Effector CD4-positive, alpha-beta T cell (primary cell): ENCODE measurements around the gene APC.
A peak's percentile ranks its signal among the peaks of the same experiment; 100 is the strongest.
"Not testable (repeated sequence)": the region's sequence is repeated elsewhere in the genome, so short reads cannot be mapped to it uniquely, and the experiment has no call there.

Experiments
- DNase-seq: peaks from one replicate; pipeline ENCODE4 v3.0.0-alpha.2; 2020
- total RNA-seq: gene quantifications from one replicate; lab custom pipeline; 2026; lab: John Stamatoyannopoulos, UW

APC gene
- 65.9 reads per million, percentile 74 among the genes with 10 or more reads in this experiment for total RNA-seq

DNA sequence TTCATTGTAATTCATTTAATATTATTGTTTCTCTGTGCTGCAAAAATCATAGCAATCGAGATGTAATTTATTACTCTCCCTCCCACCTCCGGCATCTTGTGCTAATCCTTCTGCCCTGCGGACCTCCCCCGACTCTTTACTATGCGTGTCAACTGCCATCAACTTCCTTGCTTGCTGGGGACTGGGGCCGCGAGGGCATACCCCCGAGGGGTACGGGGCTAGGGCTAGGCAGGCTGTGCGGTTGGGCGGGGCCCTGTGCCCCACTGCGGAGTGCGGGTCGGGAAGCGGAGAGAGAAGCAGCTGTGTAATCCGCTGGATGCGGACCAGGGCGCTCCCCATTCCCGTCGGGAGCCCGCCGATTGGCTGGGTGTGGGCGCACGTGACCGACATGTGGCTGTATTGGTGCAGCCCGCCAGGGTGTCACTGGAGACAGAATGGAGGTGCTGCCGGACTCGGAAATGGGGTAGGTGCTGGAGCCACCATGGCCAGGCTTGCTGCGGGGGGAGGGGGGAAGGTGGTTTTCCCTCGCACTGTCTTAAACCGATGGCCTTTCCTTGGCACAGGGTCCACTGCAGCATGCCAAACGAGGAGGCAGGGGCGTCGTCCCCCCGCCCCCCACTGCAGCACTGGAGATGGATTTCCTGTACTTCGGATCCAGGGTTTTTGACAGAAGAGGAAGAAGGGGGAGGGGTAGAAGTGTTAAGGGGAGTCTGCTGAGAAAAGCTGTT lies at the start of gene APC:
APC (plus strand) TSS at position 423 of the 728 bp plus-strand sequence. CDS start 17,006 bp downstream, outside the sequence.
- DNase-seq = peak; percentile 78

DNA sequence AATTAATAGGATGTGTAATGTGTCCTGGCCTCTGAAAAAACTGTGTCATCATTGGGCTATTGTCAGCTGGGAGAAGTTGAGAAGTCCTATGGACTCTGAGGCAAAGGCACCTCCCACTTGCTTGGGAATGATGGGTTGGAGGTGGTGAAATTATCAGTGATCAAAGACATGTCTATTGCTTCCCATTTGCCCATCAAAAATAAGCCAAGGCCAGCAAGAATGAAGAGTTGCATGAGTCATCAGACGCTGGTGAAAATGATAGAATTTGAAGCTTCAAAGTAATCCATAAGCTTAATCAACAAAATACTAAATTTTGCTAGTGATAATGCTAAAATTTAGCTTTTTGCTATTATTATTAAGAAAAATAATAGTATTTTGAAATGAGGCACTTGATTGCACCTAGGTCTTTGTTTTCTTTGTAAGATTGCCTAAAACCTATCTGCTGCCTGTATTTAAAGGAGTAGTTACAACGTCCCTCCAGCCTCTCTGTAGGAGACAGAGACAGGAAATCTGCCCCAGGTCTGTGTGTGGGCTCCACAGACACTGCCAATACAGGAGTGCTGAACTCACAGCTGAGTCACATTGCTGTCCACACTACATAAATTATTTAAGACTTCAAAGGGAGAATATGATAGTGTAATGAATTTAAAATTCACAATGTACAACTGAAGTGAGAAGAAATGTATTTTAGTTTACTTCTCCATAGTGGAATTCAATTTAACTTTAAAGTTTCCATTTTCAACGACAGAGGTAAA lies 48.4 kb upstream of the APC start:
- DNase-seq = no peak

- no peak for DNase-seq
Measured at GRCh38 chr5:112690605-112691338, 46.9 kb upstream of the APC start.

- DNase-seq = no peak
Measured at GRCh38 chr5:112691339-112691680, 46.4 kb upstream of the APC start.

DNA sequence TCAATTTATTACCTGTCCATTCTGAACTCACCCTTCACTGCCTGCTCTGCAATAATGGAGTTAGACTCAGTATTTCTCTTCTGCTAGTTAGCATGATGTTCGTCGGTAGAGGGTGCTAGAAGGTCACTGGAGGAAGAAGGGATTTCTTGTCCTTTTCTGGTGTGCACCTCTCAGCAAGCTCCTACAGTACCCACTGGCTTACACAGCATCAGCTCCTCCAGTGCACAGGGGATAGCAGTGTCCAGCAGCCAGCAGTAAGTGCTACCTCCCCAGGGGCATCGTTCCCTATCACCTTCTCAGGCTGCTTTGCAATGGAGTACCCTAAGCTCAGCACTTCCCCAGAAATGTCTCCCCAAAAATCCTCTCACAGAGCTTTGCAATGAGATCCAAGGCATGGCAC lies 45.9 kb upstream of the APC start:
- DNase-seq = no peak

DNA sequence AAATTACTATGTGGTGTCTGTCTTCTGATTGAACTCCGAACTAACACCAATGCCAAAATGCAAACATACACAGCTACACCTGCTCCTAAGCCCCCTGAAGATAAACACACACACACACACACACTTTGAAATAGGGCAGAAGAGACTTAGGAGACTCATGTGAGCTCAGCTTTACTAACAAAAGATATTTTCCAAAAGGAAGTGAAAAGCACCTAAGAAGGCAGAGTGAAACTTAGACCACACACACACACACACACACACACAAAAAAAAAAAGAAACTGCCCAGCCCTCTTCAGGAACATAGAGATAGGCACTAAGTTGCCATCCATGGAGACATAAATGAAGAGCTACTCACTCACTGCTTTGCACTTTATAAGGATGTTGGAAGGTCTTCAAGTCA lies 45.2 kb upstream of the APC start:
- no peak for DNase-seq

- DNase-seq = no peak
Measured at GRCh38 chr5:112693301-112693700, 44.4 kb upstream of the APC start.

DNA sequence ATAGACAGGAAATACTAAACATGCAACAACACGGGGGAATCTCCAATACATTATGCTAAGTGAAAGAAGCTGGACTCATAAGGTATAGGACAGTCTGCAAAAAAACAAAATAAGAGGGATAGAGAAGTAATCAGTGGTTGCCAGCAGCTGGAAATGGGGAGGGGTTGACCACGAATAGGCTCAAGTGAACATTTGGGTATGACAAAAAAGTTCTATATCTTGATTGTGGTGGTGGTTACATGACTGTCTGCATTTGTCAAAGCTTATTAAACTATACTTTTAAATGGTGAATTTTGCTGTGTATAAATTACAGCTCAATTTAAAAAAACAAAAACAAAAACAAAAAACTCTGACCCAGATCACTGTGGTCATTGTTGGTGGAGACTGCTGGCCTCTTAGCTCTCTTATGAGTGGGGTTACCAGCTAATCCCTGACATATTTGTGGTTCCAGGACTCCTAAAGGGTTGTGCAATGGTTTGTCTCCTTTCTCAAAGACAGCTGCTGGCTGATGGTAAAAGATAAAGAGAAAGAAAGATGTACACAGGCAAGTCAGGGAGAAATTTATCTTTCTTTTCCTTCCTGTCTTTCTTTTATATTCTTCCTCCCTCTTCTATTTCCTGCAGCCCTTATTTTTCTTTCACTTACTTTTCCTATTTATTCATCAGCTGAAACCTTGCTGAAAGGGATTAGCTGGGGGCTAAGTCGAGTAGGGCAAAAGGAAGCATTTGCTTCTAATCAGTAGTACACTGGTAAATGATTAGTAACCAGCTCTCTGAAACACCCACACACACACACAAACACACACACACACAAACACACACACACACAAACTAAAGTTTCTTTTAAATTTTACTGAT lies 42.6 kb upstream of the APC start:
- no peak for DNase-seq

DNA sequence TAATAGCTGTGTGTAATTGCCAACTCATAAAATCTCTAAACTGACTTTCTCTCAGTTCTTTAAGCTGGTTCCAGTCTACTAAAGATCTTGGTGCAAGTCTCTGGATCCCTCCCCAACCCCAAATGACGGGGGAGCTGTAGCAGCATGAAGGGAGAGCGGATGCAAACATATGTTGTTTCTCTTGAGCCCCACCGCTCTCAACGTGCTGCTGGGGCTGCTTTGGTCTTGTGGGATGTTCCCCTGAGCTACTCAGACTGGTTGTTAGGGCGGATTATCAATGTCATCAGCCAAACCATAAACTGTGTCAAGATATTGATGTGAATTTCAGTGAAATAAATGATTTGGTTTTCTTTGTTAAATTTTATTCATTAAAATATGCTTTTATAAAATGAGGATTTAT lies 40.9 kb upstream of the APC start:
- DNase-seq = no peak

- DNase-seq = no peak
Measured at GRCh38 chr5:112697322-112697721, 40.4 kb upstream of the APC start.

DNA sequence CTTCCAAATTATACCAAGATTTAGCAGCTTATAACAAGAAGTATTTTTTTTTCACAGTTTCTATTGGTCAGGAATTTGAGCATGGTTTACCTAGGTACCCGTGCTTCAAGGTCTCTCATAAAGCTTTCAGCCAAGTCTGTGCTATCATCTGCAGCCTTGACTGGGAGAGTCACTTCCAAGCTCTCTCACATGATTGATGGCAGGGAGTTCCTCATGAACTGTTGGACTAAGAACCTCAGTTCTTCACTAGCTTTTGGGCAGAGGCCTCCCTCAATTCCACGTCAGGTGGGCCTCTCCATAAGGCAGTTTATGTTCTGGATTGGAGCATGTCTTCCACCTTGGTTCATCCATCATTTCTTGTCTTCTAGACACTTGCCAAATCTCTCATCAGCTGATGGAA lies 39.9 kb upstream of the APC start:
- no peak for DNase-seq

DNA sequence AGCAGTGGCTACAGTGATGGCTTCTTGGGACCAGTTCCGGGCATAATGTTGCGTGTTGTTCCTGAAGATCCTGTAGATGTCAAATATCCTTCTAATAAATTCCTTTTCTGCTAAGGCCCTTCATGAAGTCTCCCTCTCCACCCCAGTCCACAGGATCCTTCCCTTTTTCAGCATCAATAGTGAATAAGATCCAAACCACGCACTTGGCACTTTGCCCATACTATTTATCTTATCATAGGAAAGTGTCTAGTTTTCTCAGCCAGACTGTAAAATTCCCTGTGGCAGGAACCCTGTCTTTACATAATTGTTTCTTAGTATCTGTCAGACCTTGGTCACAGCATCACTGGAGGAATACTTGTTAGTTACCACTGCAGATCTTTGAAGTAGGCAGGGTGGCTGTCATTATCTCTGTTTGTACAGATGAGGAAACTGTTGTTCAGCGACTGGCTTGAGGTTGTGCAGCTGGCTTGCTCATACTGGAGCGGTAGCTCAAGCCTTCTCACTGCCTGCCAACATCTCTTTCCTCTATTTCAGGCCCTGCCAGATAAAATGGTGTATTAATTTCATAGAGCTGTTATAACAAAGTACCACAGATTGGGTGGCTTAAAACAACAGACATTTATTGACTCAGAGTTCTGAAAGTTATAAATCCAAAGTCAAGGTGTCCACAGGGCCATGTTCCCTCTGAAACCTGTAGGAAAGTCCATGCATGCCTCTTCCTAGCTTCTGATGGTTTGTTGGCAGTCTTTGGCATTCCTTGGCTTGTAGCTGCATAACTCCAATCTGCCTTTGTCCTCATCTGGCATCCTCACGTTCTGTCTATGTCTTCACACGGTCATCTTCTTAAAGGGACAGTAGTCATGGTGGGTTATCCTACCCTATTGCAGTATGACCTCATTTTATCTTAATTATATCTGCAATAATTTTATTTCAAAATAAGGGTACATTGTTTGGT lies 33.5 kb upstream of the APC start:
- no peak for DNase-seq

DNA sequence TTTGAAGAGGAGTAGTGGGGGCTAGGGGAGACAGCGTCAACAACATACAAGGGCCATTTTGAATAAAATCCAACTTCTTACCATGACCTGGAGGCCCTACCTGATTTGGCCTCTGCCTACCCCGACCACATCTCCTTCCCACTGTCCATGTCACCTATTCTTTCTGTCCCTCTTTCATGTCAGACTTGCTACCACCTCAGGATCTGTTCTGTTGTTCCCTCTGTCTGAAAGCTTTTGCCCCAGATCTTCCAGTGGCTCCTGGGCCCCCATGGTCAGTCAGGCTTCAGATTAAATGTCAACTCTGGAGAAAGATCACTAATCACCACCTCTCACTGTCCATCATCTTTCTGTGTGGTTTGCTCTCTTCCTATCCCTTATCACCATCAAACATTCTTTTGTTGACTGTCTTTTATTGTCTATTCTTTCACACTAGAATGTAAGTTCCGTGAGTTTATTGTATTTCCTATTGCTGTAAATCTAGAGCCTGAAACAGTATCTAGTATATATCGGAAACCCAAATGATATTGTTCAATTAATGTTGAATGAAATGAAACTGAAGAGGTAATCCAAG lies 31.2 kb upstream of the APC start:
- DNase-seq = no peak

DNA sequence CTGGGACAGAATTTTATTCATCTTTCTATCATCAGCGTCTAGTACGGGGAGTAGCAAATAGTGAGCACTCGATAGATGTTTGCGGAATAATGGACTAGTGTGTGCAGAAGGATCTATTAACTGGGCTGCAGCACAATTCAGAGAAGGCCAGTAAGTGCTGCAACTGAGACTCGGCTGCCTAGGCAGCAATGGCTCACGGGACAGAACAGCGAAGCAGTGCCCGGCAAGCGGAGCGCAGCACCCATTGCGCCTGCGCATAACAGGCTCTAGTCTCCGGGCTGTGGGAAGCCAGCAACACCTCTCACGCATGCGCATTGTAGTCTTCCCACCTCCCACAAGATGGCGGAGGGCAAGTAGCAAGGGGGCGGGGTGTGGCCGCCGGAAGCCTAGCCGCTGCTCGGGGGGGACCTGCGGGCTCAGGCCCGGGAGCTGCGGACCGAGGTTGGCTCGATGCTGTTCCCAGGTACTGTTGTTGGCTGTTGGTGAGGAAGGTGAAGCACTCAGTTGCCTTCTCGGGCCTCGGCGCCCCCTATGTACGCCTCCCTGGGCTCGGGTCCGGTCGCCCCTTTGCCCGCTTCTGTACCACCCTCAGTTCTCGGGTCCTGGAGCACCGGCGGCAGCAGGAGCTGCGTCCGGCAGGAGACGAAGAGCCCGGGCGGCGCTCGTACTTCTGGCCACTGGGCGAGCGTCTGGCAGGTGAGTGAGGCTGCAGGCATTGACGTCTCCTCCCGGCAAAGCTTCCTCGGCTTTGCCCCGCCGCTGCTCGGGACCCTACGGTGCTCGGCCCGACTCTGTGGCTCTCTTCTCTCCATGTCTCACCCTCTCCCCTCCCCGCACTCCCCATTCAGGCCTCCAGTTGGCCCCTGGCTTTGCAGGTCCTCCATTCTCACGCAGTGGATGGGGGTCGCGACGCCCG lies 30.2 kb upstream of the APC start:
- peak; percentile 93 for DNase-seq

- DNase-seq = no peak
Measured at GRCh38 chr5:112708103-112708622, 29.5 kb upstream of the APC start.

DNA sequence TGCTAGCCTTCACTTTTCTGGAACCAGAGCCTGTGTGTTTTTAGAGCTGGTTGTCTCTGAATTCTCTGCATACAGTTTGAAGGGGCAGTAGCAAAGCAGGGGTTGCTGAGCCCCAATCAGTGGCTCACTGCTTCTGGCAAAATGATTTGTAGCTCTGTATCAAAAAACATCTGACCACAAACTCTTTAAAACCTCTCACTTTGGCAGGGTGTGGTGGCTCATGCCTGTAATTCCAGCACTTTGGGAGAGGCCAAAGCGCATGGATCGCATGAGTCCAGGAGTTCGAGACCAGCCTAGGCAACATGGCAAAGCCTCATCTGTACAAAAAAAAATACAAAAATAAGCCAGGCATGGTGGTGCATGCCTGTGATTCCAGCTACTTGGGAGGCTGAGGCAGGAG lies 28.3 kb upstream of the APC start:
- DNase-seq = no peak

DNA sequence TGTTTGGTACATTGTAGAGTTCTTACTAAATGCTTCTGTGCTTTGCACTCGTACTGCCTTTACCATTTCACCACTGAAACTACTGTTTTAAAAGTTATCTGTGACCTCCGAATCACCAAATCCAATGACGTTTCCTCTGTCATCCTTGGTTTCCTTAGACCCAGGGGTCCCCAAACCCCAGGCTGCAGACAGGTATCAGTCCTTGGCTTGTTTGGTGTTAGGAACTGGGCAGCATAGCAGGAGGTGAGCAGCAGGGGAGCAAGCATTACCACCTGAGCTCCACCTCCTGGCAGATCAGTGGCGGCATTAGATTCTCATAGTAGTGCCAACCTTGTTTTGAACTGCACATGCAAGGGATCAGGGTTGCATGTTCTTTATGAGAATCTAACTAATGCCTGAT lies 26.8 kb upstream of the APC start:
- DNase-seq = no peak

DNA sequence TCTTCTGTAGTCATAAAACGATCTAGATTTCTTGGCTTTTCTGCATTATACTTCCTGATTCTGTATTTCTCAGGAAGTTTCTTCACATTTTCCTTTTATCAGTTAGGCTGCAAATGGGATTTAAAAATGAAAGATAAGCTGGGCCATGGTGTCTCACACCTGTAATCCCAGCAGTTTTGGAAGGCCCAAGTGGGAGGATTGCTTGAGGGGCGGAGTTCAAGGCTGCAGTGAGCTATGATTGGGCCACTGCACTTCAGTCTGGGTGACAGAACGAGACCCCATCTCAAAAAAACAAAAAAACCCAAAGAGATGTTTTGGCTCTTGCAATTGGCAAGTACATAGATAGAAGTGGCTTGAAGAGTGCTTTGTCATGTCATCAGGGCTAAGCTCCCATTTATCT lies 26.2 kb upstream of the APC start:
- DNase-seq = no peak

DNA sequence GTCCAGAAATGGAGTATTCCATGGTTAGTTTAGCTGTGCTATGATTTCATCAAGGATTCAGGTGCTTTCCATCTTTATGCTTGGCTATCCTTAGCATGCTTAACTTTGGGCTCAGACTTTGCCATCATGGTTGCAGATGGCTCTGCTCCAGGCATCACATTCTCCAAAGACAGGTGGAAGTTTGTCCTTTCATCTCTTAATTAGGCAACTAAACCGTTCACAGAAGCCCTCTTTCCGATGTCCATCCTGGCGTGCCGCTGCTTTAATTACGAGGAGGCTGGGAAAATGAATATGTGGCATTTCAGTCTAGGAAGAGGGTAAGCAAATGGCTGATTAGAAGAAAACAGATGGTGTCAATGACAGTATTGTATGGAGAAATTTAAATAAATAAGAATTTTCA lies 24.5 kb upstream of the APC start:
- no peak for DNase-seq

- DNase-seq = not testable (repeated sequence)
Measured at GRCh38 chr5:112716895-112717294, 20.8 kb upstream of the APC start.
